ENCODE data around the gene GOLGA8K.
"Not testable (repeated sequence)": the region's sequence is repeated elsewhere in the genome, so short reads cannot be mapped to it uniquely, and the experiment has no call there.

Gene GOLGA8K, protein sequence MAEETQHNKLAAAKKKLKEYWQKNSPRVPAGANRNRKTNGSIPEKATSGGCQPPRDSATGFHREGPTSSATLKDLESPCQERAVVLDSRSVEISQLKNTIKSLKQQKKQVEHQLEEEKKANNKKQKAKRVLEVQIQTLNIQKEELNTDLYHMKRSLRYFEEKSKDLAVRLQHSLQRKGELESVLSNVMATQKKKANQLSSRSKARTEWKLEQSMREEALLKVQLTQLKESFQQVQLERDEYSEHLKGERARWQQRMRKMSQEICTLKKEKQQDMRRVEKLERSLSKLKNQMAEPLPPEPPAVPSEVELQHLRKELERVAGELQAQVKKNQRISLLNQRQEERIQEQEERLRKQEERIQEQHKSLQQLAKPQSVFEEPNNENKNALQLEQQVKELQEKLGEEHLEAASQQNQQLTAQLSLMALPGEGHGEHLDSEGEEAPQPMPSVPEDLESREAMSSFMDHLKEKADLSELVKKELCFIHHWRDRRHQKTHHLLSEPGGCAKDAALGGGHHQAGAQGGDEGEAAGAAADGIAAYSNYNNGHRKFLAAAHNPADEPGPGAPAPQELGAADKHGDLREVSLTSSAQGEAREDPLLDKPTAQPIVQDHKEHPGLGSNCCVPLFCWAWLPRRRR

GRCh38 chr15:32403192-32403591 lies at the start of gene GOLGA8K:
TSS of gene GOLGA8K (minus strand) at chr15:32403292. CDS start at chr15:32403194, 98 bp downstream.
- DNase-seq, result not testable (repeated sequence)

- DNase-seq, result not testable (repeated sequence)
These were observed 37.4 kb upstream of the GOLGA8K start for GRCh38 chr15:32440445-32440977.

GRCh38 chr15:32434102-32434963 lies 31.2 kb upstream of the GOLGA8K start:
- not testable (repeated sequence) for DNase-seq

GRCh38 chr15:32427635-32428034 lies 24.5 kb upstream of the GOLGA8K start:
- not testable (repeated sequence) for DNase-seq

DNA sequence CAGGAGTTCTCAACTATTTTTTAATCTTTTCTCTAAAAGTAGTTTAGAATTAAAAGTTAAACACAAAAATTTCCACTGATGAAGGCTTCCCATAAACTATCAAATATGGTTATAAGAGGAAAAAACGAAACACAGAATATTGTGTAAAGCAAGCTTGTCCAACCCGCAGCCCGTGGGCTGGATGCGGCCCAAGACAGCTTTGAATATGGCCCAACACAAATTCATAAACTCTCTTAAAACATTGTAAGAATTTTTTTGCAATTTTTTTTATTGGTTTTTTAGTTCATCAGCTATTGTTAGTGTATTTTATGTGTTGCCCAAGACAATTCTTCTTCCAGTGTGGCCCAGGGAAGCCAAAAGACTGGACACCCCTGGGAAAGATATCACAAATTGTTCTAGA lies 23.4 kb upstream of the GOLGA8K start:
- not testable (repeated sequence) for DNase-seq

DNA sequence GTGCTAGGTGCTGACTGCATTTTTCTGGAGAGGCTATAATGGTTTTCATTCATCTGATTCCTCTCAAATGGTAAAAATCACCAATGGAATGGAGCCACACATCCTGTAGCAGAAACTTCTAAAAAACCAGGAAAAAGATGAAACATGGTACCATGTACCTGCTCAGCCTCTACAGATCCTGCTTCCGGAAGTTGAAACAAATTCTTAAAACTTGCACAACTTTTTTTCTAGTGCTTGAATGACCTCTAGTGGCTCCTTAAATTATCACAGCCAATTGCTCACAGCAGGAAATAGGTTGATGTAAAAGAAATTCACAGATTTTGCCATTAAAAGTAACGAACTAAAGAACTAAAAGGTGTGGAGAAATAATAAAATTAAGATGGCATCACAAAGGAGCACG lies 4.8 kb upstream of the GOLGA8K start:
- not testable (repeated sequence) for DNase-seq

DNA sequence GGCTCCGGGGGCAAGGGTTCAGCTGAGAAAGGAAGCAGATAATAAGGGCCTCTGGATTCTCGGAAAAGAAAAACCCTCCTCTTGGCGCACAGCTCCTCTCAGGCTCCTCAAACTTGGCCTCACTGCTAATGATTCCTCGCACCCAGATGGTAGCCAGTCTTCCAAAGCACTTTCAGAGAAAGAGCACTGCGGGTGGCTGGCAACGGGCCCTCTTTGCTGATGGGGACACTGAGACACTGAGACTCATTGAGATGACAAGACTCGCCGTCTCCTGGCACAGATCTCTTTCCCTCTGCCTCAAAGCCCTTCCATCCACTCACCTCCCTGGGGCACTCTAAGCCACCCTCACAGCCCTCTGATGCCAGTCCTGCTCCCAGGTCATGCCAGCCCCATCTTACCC lies 6.6 kb downstream of the GOLGA8K start:
- DNase-seq, result not testable (repeated sequence)

DNA sequence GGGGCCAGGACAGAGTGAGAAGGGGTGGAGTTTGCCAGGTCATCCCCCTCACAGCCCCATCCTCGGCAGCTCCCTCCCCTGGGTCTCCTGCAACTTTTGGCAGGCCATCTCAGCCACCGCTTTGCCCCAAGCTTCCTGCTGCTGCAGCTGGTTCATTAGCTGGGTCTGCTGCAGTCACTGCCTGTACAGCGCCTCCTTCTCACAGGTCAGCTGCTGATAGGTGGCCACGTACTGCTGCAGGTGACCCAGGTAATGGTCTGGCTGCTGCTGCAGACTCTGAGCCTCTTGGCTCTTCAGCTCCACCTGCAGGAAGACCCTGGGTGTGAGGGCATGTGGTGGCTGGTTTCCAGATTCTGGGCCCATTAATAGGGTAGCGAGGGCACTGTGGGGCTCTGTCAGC lies 8.3 kb downstream of the GOLGA8K start:
- not testable (repeated sequence) for DNase-seq

GRCh38 chr15:32388050-32388648 lies 14.9 kb downstream of the GOLGA8K start:
- not testable (repeated sequence) for DNase-seq

DNA sequence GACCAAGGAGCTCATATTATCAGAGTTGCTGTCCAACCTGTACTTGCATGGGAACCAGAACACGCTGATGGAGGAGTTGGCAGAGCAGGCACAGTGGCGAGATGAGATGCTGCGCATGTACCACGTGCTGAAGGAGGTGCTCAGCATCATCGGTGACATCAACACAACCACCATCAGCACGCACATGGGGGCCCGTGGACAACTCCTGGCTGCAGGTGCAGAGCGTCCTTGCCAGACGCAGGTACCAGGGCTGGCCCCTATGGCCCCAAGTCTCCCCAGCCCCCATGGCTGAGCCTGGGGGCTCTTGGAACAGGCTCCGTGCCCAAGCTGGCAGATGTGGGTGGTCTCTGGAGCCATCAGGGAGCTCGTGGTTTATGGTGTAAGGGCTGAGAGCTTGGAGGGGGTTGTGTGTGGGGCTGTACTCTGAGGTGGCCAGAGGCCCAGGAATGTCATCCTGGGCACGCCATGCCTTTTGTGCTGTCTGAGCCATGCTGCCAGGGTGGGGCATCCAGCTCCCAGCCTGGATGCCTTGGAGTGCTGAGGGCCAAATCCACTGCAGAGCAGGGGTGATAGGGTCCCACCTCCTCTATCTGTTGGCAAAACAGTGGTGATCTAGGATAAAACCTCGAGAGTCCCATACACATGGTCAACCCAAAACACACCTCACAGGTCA lies 17.1 kb downstream of the GOLGA8K start:
- not testable (repeated sequence) for DNase-seq

- DNase-seq, result not testable (repeated sequence)
These were observed 28.9 kb downstream of the GOLGA8K start for GRCh38 chr15:32374185-32374584.

- DNase-seq, result not testable (repeated sequence)
These were observed 29.4 kb downstream of the GOLGA8K start for GRCh38 chr15:32373707-32374106.

DNA sequence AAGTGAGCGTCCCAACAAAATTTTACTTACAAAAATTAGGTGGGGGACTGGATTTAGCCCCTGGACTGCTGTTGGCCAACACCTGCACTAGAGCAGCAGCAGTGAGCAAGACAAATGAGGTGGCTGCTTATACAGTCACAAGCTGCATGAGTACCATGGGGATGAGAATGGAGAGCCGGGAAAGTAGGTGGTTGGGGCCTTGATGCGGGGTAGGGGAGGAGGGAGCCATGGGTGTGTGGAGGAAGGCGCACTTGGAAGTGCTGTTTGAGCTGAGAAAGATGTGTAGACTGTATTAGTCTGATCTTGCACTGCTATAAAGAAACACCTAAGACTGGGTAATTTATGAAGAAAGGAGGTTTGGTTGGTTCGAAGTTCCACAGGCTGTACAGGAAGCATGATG lies 31.0 kb downstream of the GOLGA8K start:
- DNase-seq, result not testable (repeated sequence)

GRCh38 chr15:32370526-32370925 lies 32.6 kb downstream of the GOLGA8K start:
- DNase-seq, result not testable (repeated sequence)

DNA sequence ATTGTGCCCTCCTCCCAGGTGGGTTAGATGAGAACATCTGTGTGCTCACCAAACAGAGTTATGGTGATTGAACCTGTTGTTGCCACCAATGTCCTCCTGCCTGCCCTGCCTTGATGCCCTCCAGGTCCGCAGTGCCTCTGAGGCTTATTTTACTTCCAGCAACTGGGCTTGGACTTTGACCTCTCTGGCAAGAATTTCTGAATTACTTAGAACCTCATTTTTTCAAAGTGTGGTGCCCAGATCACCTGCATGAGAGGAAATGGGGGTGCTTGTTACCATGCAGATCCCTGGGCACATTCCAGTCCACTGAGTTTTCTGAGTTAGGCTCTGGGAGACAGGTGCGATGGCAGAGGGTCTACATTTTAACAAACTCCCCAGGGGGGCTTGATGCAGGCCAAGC lies 33.0 kb downstream of the GOLGA8K start:
- not testable (repeated sequence) for DNase-seq

DNA sequence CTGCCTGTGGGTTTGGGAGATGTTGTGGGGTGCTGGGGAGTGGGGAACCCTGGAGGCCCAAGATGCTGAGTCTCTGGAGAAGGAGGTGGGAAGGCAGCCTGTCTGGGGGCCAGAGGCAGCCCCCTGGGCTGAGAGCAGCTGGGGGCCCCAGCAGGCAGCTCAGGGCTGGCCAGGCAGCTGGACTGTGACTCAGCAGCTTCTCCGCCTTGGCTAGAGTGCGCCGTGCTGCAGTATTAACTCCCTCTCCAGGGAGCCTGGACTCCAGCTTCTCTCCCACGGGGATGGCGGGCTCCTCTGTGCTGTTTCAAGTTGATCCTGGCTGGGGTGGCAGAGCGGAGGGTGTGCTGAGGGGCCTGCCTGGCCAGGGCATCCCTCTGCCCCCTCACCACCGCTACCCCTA lies 36.6 kb downstream of the GOLGA8K start:
- DNase-seq, result not testable (repeated sequence)

GRCh38 chr15:32365955-32366354 lies 37.1 kb downstream of the GOLGA8K start:
- DNase-seq, result not testable (repeated sequence)

GRCh38 chr15:32364944-32365343 lies 38.1 kb downstream of the GOLGA8K start:
- not testable (repeated sequence) for DNase-seq

GRCh38 chr15:32363449-32363848 lies 39.6 kb downstream of the GOLGA8K start:
- not testable (repeated sequence) for DNase-seq

DNA sequence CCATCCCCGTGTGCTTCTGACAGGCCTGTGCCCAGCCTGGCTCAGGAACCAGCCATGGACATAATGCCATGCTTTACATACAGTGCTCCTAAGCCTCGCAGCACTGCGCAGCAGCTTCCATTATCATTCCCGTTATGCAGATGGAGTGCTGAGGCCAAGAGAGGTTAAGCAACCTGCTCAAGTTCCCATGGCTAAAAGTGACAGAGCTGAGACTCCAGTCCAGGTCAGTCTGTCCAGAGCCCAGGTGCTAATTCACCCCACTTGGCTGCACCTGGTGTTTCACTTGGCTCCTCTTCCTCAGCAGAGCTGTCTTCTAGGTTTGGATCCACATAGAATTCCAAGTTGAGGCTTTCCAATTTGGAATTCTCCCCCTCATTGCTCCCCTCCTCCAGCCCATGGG lies 41.4 kb downstream of the GOLGA8K start:
- not testable (repeated sequence) for DNase-seq

DNA sequence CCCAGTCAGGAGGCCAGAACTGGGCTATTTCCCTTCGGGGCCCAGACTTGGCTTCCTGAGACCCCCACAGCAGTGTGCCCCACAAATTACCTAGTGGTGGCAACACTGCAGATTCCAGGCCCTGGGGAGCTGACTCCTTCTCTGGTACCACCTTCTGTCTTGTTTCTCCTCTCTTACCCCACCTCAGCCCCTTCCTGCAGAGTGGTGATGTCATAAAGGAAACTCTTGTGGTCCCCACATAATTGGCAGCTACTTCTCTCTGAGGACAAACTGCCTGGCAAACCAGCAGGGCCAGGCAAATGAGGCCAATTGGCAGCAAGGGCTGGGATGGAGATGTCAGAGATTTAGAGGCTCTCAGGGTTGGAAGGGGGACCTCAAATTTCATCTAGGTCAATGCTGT lies 44.6 kb downstream of the GOLGA8K start:
- not testable (repeated sequence) for DNase-seq

DNA sequence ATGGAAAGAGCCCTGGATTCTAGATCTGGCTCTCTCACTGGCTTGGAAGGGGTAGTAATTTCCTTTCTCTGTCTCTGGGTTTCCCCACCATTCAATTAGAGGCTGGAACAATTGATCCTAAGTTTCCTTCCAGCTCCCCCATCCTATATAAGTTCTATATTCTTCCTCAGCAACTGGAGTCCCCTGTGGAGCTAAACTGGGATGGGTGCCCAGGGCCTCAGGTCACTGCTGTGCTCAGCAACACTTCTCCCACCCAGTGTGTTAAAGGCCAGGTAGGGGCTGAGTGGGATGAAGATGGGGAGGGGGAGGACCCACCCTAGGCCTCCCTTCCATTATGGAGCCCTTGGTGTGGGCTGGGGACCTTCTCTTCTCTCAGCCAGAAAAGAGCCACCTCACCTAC lies 46.2 kb downstream of the GOLGA8K start:
- not testable (repeated sequence) for DNase-seq

Measured in NCI-H2029 (cell line).